Measurements from ENCODE around the gene EXOC8.

Gene EXOC8

GRCh38 chr1:231315887-231316286 lies 21.8 kb downstream of the EXOC8 start:
- DNase-seq (ENCODE audit: low read depth): peak; percentile 9

DNA sequence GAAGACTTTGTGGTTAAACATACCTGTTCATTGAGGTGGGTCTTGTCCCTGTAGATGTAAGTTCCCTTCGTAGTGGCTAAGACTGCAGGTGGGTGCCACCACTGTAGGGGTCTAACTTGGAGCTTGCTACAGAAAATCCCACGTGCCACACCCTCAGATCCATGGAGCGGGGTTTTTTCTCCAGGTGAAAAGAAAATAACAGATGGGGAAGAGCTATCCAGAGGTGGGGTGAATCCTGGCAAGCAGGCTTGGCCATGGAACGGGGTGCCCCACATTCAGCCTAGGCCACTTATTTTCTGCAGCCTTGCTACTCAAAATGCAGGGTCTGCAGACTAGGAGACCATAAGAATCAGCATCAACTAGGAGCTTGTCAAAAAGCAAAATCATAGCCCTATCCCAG lies 24.0 kb downstream of the EXOC8 start:
- no peak for DNase-seq (ENCODE audit: low read depth)

DNA sequence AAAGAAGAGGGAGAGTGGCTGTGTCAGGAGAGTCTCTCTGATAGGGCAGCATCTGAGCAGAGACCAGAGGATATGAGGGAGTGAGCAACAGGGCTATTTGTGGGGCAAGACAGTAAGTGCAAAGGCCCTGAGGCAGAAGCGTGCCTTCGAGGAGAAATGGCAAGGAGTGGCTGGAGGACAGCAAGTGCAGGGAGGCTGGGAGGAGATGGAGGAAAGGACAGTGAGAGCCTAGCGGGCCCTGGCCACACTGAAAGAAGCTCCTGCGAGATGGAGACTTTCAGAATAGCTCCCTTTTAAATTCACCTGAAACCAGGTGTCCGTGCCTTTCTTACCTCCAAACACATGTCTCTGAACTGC lies 25.2 kb downstream of the EXOC8 start:
- DNase-seq (ENCODE audit: low read depth): no peak

- no peak for DNase-seq (ENCODE audit: low read depth)
These were observed 25.8 kb downstream of the EXOC8 start for GRCh38 chr1:231311720-231312431.

DNA sequence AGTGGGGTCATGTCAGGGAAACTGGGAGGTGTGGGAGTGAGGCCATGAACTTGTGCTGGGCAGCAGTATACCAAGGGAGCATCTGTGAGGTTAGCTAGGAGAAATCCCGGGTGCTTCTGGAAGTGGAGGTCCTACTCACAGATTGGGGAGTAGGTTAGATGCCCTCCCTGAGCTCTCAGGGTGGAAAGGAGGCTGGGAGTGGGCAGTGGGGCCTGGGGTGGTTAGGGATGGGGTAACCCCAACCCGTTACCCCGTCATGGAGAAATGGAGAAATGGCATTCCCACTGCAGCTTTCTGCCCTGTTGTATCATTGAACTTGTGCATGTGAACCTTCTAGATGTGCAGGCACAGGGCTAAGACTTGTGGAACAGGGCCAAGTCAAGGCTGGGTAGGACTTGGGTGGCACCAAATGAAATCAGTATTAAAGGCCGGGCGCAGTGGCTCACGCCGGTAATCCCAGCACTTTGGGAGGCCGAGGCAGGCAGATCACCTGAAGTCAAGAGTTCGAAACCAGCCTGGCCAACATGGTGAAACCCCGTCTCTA lies 27.2 kb downstream of the EXOC8 start:
- DNase-seq (ENCODE audit: low read depth): no peak

GRCh38 chr1:231301990-231302389 lies 35.7 kb downstream of the EXOC8 start:
- no peak for DNase-seq (ENCODE audit: low read depth)

GRCh38 chr1:231295938-231296337 lies 41.7 kb downstream of the EXOC8 start:
- no peak for DNase-seq (ENCODE audit: low read depth)

DNA sequence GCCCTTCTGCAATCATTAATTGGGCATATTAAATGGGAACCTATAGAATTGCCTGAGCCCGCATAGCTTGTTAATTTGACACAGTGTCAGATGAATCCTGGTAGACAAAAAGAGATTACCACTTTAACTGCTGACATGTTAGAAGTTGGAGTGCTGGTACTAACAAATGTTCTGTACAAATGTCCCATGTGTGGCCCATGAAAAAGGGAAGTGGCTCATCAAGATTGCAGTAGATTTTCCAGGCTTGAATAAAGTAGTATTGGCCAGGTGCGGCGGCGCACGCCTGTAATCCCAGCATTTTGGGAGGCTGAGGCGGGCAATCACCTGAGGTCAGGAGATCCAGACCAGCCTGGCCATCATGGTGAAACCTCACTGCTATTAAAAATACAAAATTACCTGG lies 51.0 kb downstream of the EXOC8 start:
- no peak for DNase-seq (ENCODE audit: low read depth)

- DNase-seq (ENCODE audit: low read depth): no peak
These were observed 53.2 kb downstream of the EXOC8 start for GRCh38 chr1:231284441-231284840.
